GM13977 (cell line): Measurements from ENCODE around the gene HILPDA.

ENCODE experiments used
- DNase-seq: peaks from one replicate; pipeline ENCODE4 v3.0.0; 2012; ENCODE audit warnings: low spot score
- CTCF ChIP-seq: IDR thresholded peaks from 2 replicates; pipeline ENCODE4 v1.5.1; 2012; ENCODE audit warnings: mild to moderate bottlenecking, control low read depth; ENCODE audit not compliant: insufficient read depth; ENCODE audit errors: extremely low read depth, missing control alignments
- in situ Hi-C: fragments of 300-500 bp; cut with MboI; formaldehyde crosslinking; loops from one replicate; pipeline ENCODE4 v1.12.0; 2022; ENCODE audit warnings: low sequenced_read_pairs, low pct_unique_long_range_greater_than_20kb, mixed read lengths, inconsistent platforms; ENCODE audit not compliant: unreplicated experiment

Gene HILPDA

GRCh38 chr7:128409596-128410450, 45.9 kb upstream of the HILPDA start, which contains the start of gene IMPDH1:
Gene IMPDH1, minus strand, starts transcription at chr7:128409982. Its CDS starts 81 bp downstream, at chr7:128409901.
- no peak for TF ChIP-seq CTCF
- DNase-seq: peak; percentile 97
- in situ Hi-C loops: no loop called here

- in situ Hi-C loops: no loop called here
- no peak for TF ChIP-seq CTCF
- DNase-seq: peak; percentile 60
These were observed 45.3 kb upstream of the HILPDA start for GRCh38 chr7:128410451-128410753.

- no peak for DNase-seq
These were observed 40.4 kb upstream of the HILPDA start for GRCh38 chr7:128415217-128415785.

GRCh38 chr7:128417071-128417470, 38.6 kb upstream of the HILPDA start:
- DNase-seq: no peak
- in situ Hi-C loops: no loop called here
- no peak for TF ChIP-seq CTCF

More at GRCh38 chr7:128415217-128415785, 40.4 kb upstream of the HILPDA start:
- in situ Hi-C loops: no loop called here
- TF ChIP-seq CTCF: no peak

GRCh38 chr7:128419257-128419656, 36.4 kb upstream of the HILPDA start:
- in situ Hi-C loops: no loop called here
- no peak for DNase-seq
- TF ChIP-seq CTCF: no peak

- in situ Hi-C loops: no loop called here
- no peak for TF ChIP-seq CTCF
- no peak for DNase-seq
These were observed 34.9 kb upstream of the HILPDA start for GRCh38 chr7:128420773-128421172.
